Loucy (cell line): ENCODE measurements around the gene SLC25A26.

Experiments
- CTCF ChIP-seq: fragments of 200-600 bp; sonication (generic); conservative IDR thresholded peaks from 2 replicates; pipeline ENCODE4 v1.5.1; 2014; ENCODE audit warnings: mild to moderate bottlenecking, antibody characterized with exemption, low read length
- EZH2phosphoT487 ChIP-seq: fragments of 200-600 bp; IDR thresholded peaks from 2 replicates; pipeline ENCODE4 v1.6.1; 2018; ENCODE audit warnings: antibody characterized with exemption, mild to moderate bottlenecking, moderate library complexity, borderline replicate concordance

- TF ChIP-seq CTCF (peak; percentile 47), EZH2phosphoT487 (no peak)
Observed at GRCh38 chr3:66236281-66236680, 15.5 kb downstream of the SLC25A26 start.
